Stimulated activated CD4-positive, alpha-beta T cell treated with anti-CD3 and anti-CD28 coated beads, Interleukin-1b, Interleukin-23, amount 100 ng/mL, for 48 hours (primary cell): Measurements from ENCODE around the gene VPS37C.
"Not testable (repeated sequence)": the region's sequence is repeated elsewhere in the genome, so short reads cannot be mapped to it uniquely, and the experiment has no call there.

ENCODE experiments used
- DNase-seq: peaks from one replicate; pipeline ENCODE4 v3.0.0-alpha.2; 2020

The VPS37C gene

GRCh38 chr11:61174273-61174672 lies 13.0 kb upstream of the VPS37C start:
- DNase-seq, result no peak

DNA sequence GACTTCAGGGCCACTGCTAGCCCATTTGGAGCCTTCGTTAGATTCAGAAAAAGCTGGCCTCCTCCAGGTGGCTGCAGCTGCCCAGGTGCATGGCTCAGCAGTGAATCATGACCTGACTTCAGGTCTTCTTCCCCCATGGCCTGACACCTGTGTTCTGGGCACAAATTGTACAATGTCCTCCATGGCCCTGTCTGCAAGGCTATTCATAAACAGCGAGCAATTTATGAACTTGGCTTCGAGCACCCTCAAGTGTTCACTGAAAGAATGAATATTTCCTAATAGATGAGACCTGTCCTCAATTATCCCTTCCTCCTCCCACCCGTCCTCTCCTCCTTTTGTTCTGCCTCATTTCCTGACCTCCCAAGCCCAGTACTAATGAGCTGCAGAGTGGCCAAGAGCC lies 12.2 kb upstream of the VPS37C start:
- DNase-seq, result no peak

DNA sequence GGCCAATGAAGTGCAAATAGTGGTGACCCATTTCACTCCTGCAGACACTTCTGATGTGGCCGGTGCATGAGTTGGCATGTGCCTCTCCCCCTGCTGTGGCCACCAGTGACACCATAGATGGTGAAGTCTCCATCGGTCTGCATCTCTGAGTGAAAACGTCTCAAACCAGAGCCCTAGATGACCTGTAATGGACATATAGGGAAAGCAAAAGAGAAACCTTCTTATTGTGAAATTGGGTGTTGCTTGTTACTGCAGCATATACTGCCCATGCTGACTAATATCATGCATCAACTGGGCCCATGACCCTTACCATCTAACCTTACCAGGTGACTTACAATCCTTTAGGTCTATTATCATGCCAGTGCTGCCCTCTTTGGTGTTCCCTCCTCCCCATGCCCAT lies 11.7 kb upstream of the VPS37C start:
- no peak for DNase-seq

DNA sequence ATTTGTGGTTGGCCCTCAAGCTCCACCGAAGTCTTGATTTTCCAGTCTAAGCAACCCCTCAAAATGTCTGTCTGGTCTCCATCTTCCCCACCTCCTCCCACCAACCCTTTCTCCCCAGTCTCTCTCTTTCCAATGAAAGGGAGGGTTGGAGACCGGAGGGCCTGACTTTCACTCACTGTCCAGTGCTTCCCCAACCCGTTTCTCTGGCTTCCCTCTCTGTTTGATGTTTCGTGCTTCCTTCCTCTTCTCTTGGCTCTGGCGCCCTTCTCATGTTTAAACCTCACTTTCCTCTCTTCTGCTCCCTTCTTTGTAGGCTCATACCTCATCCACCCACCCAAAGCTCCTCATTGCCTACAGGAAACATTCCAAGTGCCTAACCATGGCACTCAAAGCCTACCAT lies 11.1 kb upstream of the VPS37C start:
- DNase-seq, result no peak

- DNase-seq, result no peak
Observed at GRCh38 chr11:61171907-61172306, 10.7 kb upstream of the VPS37C start.

- no peak for DNase-seq
Observed at GRCh38 chr11:61170566-61170965, 9.3 kb upstream of the VPS37C start.

- DNase-seq, result no peak
Observed at GRCh38 chr11:61168800-61169199, 7.6 kb upstream of the VPS37C start.

- DNase-seq, result no peak
Observed at GRCh38 chr11:61168042-61168688, 6.9 kb upstream of the VPS37C start.

DNA sequence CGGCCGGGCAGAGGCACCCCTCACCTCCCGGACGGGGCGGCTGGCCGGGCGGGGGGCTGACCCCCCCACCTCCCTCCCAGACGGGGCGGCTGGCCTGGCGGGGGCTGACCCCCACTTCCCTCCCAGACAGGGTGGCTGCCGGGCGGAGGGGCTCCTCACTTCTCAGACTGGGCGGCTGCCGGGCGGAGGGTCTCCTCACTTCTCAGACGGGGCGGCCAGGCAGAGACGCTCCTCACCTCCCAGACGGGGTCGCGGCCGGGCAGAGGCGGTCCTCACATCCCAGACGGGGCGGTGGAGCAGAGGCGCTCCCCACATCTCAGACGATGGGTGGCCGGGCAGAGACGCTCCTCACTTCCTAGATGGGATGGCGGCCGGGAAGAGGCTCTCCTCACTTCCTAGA lies 5.1 kb upstream of the VPS37C start:
- DNase-seq, result not testable (repeated sequence)

DNA sequence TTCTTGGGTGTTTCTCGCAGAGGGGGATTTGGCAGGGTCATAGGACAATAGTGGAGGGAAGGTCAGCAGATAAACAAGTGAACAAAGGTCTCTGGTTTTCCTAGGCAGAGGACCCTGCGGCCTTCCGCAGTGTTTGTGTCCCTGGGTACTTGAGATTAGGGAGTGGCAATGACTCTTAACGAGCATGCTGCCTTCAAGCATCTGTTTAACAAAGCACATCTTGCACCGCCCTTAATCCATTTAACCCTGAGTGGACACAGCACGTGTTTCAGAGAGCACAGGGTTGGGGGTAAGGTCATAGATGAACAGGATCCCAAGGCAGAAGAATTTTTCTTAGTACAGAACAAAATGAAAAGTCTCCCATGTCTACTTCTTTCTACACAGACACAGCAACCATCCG lies 4.6 kb upstream of the VPS37C start:
- not testable (repeated sequence) for DNase-seq

DNA sequence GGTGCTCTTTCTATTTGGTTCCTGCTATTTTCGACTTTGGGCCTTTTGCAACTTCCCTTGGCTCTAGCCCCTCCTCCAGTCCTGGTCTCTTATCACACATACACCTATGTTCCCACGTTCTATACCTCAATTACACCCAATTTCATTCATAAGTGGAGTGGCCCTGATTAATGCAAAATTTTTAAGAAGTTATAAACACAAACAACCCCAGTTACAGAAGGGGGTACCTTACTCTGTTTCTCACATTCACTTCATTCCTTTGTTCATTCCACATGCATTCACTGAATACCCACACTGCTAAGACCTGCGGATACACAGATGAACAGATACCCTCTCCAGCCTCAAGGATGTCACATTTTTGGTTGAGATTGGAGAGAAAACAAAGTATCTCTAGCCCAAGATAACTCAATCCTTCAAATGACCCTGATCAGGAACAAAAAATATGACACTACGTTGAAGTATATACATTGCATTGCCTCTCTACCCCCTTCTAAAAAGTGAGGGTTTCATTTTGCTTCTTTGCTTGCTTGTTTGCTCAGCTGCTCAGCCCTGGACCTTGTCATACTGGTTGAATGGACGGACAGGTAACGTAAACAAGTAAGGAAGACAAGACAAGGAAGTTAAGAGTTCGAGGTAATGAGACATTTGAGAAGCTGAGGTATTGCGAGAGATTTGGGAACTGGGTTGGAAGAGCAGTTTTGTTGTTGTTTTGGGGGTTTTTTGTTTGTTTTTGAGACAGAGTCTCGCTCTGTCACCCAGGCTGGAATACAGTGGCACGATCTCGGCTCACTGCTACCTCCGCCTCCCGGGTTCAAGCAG lies 3.6 kb upstream of the VPS37C start:
- DNase-seq, result no peak

DNA sequence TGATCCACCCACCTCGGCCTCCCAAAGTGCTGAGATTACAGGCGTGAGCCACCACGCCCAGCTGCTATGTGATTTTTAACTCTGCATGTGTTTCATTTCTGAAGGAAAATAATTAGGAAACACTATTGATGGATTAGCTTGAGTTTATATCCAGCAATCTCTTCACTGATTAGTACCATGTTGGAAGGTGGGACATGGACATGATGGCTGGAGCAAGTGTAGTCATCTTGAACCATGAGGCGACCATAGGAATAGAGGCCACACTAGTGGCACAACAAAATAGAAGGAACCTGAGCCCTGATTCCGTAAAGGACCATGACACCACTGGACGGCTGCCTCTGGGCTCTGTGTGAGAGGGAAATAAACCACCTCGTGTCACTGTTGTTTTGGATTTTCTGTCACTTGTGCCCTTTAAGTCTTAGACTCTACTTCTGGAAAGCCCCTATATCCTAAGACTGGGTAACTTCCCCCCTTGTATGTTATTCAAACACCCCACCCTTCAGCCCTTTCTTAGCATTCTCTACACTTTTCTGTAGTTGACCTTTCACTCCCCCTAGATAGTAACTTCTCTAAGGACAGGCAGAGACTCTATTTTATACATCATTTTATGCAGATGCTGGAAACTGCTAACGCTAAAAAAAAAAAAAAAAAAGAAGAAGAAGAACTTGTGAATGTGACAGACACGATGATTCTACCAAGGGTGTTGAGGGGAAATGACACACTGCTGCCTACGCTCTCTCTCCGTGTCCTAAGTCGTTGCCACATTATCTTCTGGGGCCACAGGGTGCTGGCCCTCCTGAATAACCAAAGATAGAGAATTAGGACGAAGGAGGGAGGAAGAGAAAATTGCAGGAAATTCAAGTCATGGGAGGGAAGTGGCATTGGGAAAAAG lies 2.7 kb upstream of the VPS37C start:
- DNase-seq, result peak; percentile 27

- no peak for DNase-seq
Observed at GRCh38 chr11:61163021-61163420, 1.8 kb upstream of the VPS37C start.

- peak; percentile 63 for DNase-seq
Observed at GRCh38 chr11:61162092-61162941, 1.1 kb upstream of the VPS37C start.

- DNase-seq, result no peak
Observed at GRCh38 chr11:61160487-61161189, 588 bp downstream of the VPS37C start.

DNA sequence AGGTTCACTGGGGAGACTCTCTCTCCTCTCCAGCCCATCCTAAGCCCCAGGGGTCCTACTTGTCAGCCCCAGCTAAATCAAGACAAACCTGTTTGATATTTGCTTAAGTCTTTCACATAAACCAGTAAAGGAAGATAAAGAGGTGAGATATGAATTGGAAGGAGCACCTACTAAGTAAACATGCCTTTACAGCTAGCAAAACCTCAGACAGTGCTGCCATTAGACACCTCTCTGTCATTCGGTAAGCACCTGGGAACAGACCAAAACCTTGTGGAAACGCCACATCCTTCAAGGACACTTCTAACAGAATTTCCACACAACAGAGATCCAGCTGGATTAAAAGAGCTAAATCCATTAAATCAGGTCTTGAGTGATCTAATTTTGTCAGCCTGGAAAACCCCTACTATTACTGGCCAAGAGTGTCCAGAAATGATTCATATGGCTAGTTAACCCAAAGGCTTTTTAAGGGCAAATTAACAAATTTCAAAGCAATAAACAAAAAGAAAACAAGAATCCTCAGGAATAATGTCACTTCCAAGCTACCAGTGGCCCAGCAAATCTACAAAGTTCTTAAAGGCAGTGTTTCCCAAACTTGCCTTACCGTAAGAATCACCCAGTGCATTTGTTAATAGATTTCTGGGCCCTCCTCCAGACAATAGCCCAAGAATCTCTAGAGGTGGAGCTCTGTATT lies 2.4 kb downstream of the VPS37C start:
- DNase-seq, result no peak

DNA sequence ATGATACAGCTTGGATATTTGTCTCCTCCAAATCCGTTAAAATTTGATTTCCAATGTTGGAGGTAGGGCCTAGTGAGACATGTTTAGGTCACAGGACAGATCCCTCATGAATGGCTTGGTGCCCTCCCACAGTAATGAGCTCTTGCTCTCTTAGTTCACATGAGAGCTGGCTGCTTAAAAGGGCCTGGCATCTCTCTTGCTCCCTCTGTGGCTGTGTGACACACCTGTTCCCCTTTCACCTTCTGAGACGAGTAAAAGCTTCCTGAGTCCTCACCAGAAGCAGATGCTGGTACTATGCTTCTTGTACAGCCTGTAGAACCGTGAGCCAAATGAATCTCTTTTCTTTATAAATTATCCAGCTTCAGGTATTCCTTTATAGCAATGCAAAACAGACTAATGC lies 3.5 kb downstream of the VPS37C start:
- no peak for DNase-seq

GRCh38 chr11:61155741-61156140 lies 5.5 kb downstream of the VPS37C start:
- no peak for DNase-seq

- DNase-seq, result no peak
Observed at GRCh38 chr11:61155312-61155711, 5.9 kb downstream of the VPS37C start.

- DNase-seq, result no peak
Observed at GRCh38 chr11:61154528-61154927, 6.7 kb downstream of the VPS37C start.

DNA sequence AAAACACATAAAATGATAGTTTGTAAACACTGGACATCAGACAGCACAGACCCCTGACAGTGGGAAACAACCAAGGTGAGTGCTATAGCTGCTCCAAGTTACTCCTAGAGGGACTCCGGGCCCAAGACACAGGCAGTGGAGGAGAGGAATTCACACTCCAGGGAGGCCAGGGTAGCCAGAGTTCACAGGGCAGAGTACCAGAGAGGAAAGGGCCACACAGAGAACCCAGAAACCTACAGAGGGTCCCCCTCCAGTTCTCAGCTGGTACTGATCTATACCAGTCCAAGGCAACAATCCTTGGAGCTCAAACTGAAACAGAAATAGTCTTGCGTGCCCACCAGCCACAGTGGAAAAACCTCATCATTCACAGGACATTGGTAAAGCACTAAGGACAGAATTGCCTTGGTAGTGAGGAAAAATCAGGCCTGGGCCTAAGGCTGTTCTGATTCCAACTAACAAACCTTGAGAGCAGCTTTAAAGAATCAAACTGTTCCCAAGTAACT lies 7.6 kb downstream of the VPS37C start:
- DNase-seq, result no peak
